ENCODE data around the gene PDE8A.

PDE8A gene

DNA sequence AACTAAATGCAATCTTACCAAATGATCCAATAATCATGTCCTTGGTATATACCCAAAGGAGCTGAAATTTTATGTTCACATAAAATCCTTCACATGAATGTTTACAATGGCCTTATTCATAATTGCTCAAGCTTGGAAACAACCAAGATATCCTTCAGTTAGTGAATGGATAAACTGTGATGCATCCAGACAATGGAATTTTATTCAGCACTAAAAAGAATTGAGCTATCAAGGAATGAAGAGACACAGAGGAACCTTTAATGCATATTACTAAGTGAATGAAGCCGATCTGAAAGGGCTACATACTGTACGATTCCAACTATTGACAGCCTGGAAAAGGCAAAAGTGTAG is 168.4 kb downstream of the PDE8A start:
- TF ChIP-seq EZH2phosphoT487 (conservative IDR thresholded peaks at IDR 0.05; ENCODE audit: low read length) = no peak
- TF ChIP-seq, protein P1, sequence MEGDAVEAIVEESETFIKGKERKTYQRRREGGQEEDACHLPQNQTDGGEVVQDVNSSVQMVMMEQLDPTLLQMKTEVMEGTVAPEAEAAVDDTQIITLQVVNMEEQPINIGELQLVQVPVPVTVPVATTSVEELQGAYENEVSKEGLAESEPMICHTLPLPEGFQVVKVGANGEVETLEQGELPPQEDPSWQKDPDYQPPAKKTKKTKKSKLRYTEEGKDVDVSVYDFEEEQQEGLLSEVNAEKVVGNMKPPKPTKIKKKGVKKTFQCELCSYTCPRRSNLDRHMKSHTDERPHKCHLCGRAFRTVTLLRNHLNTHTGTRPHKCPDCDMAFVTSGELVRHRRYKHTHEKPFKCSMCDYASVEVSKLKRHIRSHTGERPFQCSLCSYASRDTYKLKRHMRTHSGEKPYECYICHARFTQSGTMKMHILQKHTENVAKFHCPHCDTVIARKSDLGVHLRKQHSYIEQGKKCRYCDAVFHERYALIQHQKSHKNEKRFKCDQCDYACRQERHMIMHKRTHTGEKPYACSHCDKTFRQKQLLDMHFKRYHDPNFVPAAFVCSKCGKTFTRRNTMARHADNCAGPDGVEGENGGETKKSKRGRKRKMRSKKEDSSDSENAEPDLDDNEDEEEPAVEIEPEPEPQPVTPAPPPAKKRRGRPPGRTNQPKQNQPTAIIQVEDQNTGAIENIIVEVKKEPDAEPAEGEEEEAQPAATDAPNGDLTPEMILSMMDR (IDR thresholded peaks at IDR 0.05; ENCODE audit: insufficient read depth, low read length, poor library complexity, severe bottlenecking) = no peak
- H3K9me3 ChIP-seq (ENCODE audit: insufficient read depth, low read length) = no peaks in the 10 kb centered on the region
- H3K27me3 ChIP-seq (ENCODE audit: low read length) = no peaks in the 10 kb centered on the region
- H3K79me2 ChIP-seq (ENCODE audit: insufficient read depth, low read length) = no peaks in the 10 kb centered on the region
- H3K9me2 ChIP-seq (replicated peaks; ENCODE audit: insufficient read depth, low read length) = no peaks in the 10 kb centered on the region
- H3K4me2 ChIP-seq (ENCODE audit: low read depth, low read length, poor library complexity, severe bottlenecking) = no peak overlapping the region
- no peaks in the 10 kb centered on the region for H4K20me1 ChIP-seq (ENCODE audit: low read depth, low read length)
- H3K36me3 ChIP-seq (ENCODE audit: low read length) = no peaks in the 10 kb centered on the region
- H3K9ac ChIP-seq (ENCODE audit: low read length) = no peak overlapping the region
- no peak overlapping the region for H3K27ac ChIP-seq (ENCODE audit: low read depth, low read length)
- H3F3A ChIP-seq (ENCODE audit: insufficient read depth) = no peaks in the 10 kb centered on the region
- H3K4me3 ChIP-seq (ENCODE audit: insufficient read depth, low read length, poor library complexity, severe bottlenecking) = no peak overlapping the region
- no peak overlapping the region for H2AFZ ChIP-seq (ENCODE audit: low read depth, low read length, severe bottlenecking)

DNA sequence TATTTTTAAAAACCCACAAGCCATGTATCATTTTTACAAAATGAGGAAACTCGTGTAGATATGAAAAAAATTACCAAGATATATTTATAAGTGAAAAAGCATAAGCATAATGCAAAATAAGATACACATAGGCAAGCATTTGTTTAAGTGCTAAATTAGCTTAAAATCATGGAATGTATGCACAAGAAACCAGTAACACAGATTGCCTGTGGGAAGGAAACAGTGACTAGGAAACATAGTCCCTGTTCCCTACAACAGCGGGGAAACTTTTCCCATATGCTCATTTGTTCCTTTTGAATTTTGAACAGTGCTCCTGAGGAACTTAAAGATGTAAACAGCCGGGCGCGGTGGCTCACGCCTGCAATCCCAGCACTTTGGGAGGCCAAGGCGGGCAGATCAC is 169.5 kb downstream of the PDE8A start:
- TF ChIP-seq, protein P1 (IDR thresholded peaks at IDR 0.05; ENCODE audit: insufficient read depth, low read length, poor library complexity, severe bottlenecking) = no peak
- TF ChIP-seq EZH2phosphoT487 (conservative IDR thresholded peaks at IDR 0.05; ENCODE audit: low read length) = no peak
- no peaks in the 10 kb centered on the region for H3K36me3 ChIP-seq (ENCODE audit: low read length)
- H3K79me2 ChIP-seq (ENCODE audit: insufficient read depth, low read length) = no peaks in the 10 kb centered on the region
- no peaks in the 10 kb centered on the region for H3F3A ChIP-seq (ENCODE audit: insufficient read depth)
- no peak overlapping the region for H3K4me3 ChIP-seq (ENCODE audit: insufficient read depth, low read length, poor library complexity, severe bottlenecking)
- H3K27me3 ChIP-seq (ENCODE audit: low read length) = no peaks in the 10 kb centered on the region
- no peak overlapping the region for H3K4me2 ChIP-seq (ENCODE audit: low read depth, low read length, poor library complexity, severe bottlenecking)
- H4K20me1 ChIP-seq (ENCODE audit: low read depth, low read length) = no peaks in the 10 kb centered on the region
- no peaks in the 10 kb centered on the region for H3K9me2 ChIP-seq (replicated peaks; ENCODE audit: insufficient read depth, low read length)
- no peak overlapping the region for H3K9ac ChIP-seq (ENCODE audit: low read length)
- no peak overlapping the region for H3K27ac ChIP-seq (ENCODE audit: low read depth, low read length)
- H2AFZ ChIP-seq (ENCODE audit: low read depth, low read length, severe bottlenecking) = no peak overlapping the region
- H3K9me3 ChIP-seq (ENCODE audit: insufficient read depth, low read length) = no peaks in the 10 kb centered on the region

DNA sequence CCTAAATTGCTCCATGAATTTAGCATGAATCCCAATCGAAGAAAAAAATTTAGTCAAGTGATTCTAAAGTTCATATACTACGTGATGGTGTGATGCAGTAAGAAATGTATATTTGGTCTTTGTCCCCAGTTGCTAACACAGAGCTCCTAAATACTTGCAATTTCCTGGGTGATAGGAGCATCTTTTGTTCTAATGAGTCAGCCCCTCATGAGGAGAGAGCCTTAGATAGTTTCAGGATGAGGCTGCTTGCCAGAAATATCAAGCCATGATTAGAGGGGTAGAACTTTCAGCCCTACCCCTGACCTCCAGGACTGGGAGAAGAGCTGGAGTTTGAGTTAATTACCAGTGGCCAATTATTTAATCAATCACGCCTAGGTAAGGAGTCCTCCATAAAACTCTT is 170.2 kb downstream of the PDE8A start:
- TF ChIP-seq, protein P1 (IDR thresholded peaks at IDR 0.05; ENCODE audit: insufficient read depth, low read length, poor library complexity, severe bottlenecking) = no peak
- no peak for TF ChIP-seq EZH2phosphoT487 (conservative IDR thresholded peaks at IDR 0.05; ENCODE audit: low read length)
- Histone ChIP-seq H3K9ac (ENCODE audit: low read length) (no peak overlapping the region), H3K4me2 (ENCODE audit: low read depth, low read length, poor library complexity, severe bottlenecking) (no peak overlapping the region), H3K9me3 (ENCODE audit: insufficient read depth, low read length) (no peaks in the 10 kb centered on the region), H3K27me3 (ENCODE audit: low read length) (no peaks in the 10 kb centered on the region), H3K9me2 (replicated peaks; ENCODE audit: insufficient read depth, low read length) (no peaks in the 10 kb centered on the region), H4K20me1 (ENCODE audit: low read depth, low read length) (no peaks in the 10 kb centered on the region), H3K4me3 (ENCODE audit: insufficient read depth, low read length, poor library complexity, severe bottlenecking) (no peak overlapping the region), H3K36me3 (ENCODE audit: low read length) (no peaks in the 10 kb centered on the region), H3K27ac (ENCODE audit: low read depth, low read length) (no peak overlapping the region), H2AFZ (ENCODE audit: low read depth, low read length, severe bottlenecking) (no peak overlapping the region), H3K79me2 (ENCODE audit: insufficient read depth, low read length) (no peaks in the 10 kb centered on the region), H3F3A (ENCODE audit: insufficient read depth) (no peaks in the 10 kb centered on the region)

DNA sequence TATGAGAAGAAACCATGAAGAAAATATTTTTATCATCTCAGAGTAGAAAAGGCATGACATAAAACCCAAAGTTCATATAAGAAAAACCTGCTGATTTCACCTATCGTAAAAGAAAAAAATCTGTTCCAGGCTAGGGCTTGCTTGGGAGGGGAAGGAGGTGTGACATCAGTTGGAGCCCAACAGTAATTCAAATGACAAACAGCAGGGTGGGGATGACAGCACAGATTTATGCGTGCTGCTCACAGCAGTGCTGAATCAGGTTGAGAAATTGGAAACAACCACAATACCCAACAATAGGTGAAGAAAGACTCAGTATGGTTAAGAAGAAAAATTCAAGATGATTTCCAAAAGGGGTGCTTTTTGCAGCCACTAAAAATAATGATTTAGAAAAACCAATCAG is 172.4 kb downstream of the PDE8A start:
- Histone ChIP-seq H3K27me3 (ENCODE audit: low read length) (no peaks in the 10 kb centered on the region), H3K9me3 (ENCODE audit: insufficient read depth, low read length) (no peaks in the 10 kb centered on the region), H3K4me3 (ENCODE audit: insufficient read depth, low read length, poor library complexity, severe bottlenecking) (no peak overlapping the region), H3K36me3 (ENCODE audit: low read length) (no peaks in the 10 kb centered on the region), H3K27ac (ENCODE audit: low read depth, low read length) (no peak overlapping the region), H3K4me2 (ENCODE audit: low read depth, low read length, poor library complexity, severe bottlenecking) (no peak overlapping the region), H3K9me2 (replicated peaks; ENCODE audit: insufficient read depth, low read length) (no peaks in the 10 kb centered on the region), H3K9ac (ENCODE audit: low read length) (no peak overlapping the region), H4K20me1 (ENCODE audit: low read depth, low read length) (no peaks in the 10 kb centered on the region), H3K79me2 (ENCODE audit: insufficient read depth, low read length) (no peaks in the 10 kb centered on the region), H2AFZ (ENCODE audit: low read depth, low read length, severe bottlenecking) (no peak overlapping the region), H3F3A (ENCODE audit: insufficient read depth) (no peaks in the 10 kb centered on the region)
- TF ChIP-seq, protein P1 (IDR thresholded peaks at IDR 0.05; ENCODE audit: insufficient read depth, low read length, poor library complexity, severe bottlenecking) = no peak
- no peak for TF ChIP-seq EZH2phosphoT487 (conservative IDR thresholded peaks at IDR 0.05; ENCODE audit: low read length)
